Activated T-helper 9 cell treated with anti-CD3 and anti-CD28 coated beads, Interleukin-2, amount 50 U/mL, for 16 hours (primary cell): ENCODE measurements around the gene LPAR1.
"Not testable (repeated sequence)": the region's sequence is repeated elsewhere in the genome, so short reads cannot be mapped to it uniquely, and the experiment has no call there.

Experiments used
- DNase-seq: peaks from one replicate; pipeline ENCODE4 v3.0.0-alpha.2; 2020; ENCODE audit warnings: low read depth

The LPAR1 gene, protein sequence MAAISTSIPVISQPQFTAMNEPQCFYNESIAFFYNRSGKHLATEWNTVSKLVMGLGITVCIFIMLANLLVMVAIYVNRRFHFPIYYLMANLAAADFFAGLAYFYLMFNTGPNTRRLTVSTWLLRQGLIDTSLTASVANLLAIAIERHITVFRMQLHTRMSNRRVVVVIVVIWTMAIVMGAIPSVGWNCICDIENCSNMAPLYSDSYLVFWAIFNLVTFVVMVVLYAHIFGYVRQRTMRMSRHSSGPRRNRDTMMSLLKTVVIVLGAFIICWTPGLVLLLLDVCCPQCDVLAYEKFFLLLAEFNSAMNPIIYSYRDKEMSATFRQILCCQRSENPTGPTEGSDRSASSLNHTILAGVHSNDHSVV

DNA sequence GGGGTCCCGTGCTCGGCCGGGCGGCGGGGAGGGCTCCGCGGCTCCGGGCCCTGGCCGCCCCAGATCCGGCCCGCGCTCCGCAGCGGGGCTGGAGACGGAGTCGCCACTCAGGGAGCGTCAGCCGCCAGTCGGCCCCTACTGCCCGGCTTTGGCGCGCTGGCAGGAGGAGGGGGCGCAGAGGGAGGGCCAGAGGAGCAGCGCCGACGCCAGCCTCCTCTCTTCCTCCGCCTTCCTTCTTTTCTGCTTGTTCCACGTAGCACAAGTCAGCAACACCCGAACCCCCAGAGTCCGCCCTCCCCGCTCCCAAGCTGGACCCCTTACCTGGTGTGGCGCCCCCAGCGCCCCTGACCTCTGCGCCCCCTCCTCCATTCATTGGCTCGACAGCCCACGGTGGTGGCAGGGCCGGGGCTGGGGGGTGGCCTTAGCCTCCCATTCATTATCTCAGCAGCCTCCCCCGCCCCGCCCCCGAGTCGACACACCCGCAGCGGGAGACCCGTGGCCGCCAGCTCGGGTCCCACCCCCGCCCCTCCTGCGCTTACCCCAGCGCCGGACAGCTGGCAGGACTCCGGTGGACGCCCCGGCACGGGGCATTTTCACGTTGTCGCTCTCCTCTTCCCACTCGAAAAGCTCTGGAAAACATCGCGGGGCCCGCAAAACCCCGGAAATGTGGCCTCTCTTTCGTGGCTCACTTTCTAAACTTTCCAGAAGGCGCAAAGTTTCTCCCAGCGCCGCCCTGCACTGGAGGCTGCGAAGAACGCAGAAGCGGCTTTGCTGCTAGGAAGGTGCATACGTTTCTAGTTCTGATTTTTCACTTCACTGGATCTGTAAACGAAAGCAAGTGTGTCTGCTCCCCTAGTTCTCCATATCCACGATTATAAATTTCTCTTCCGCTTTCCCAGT is at the start of gene LPAR1:
TSS of gene LPAR1 (minus strand) at position 140 of the 900 bp plus-strand sequence. CDS start 66,353 bp downstream, outside the sequence.
- no peak for DNase-seq

DNA sequence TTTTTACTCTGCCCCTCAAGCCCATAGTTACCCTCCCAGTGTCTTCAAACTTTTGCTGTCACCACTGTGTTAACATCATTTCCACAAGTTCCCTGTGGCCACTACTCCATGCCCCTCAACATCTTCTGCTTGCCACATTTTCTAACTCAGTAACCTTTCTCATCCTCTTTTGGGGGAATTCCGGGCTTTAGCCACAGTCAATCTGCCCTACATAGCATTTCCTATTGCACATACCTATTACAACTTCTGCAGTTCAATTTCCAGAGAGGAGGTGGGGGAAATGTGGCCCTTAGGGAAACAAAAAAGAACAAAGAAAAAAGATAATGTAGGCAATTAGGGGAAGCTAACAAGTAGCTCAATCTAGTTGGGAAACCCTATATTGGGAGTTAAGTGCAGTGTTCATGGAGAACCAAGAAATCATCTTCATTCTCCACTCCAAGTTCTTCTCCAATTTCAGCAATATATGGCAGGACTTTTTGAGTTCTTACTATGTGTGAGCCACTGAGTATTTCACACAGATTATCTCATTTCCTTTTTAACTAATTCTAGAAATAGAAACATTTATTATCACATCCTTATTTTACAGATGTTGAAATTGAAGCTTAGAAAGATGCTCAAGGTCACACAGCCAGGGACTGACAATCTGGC is 40.2 kb upstream of the LPAR1 start:
- DNase-seq: no peak

DNA sequence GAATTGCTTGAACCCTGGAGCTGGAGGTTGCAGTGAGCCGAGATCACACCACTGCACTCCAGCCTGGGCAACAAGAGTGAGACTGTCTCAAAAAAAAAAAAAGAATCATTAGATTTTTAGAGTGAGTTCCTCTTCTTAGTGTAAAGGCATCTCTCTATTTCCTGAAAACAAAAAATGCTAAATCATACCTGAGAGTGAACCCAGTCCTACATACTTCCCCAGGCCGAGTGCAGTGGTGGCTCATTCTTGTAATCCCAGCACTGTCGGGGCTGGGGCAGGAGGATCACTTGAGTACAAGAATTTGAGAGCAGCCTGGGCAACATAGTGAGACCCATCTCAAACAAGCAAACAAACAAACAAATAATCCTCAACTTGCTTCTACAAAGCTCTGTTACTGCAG is 38.2 kb upstream of the LPAR1 start:
- DNase-seq: no peak

DNA sequence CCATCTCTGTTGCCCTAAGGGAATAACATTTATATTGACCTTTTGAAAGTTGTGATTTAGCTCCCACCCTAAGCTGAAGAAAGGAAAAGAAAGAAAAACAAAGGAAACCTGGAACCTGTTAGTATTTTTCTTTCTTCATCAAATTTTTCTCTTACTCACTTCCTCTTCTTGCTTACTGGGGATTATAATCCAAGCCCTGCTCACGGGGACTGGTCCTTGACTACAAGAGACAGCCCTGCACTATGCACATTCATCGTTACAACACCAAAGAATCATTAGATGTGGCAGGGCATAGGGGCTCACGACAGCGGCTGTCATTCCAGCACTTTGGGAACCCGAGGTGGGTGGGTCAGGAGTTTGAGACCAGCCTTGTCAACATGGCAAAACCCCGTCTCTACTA is 37.8 kb upstream of the LPAR1 start:
- no peak for DNase-seq

DNA sequence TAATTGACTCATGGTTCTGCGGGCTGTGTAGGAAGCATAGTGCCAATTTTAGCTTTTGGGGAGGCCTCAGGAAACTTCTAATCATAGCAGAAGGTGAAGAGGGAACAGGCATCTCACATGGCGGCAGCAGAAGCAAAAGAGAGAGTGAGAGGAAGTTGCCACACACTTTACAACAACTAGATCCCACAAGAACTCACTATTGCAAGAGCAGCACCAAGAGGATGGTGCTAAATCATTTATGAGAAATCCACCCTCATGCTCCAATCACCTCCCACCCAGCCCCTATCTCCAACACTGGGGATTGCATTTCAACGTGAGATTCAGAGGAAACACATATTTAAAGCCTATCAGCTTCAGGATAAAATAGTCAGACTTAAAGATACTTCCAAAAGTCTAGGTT is 36.1 kb upstream of the LPAR1 start:
- DNase-seq: no peak

DNA sequence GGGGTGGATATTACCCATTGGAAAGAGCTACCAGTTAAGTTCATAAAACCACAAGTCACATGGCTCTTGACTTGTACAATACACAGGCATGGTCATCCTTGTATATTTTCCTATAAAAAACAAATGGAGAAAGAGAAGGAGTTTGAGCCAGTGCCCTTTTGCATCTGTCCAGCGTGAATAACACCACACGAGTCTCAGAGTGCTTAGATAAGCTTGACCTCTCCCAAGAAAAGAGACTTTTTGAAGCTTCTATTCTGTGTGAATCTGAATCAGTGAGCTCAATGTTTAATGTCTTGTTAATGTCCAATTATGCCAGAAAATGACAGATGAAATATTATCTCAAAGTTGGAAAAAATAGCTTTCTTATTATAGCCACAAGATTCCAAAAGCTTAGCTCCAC is 30.9 kb upstream of the LPAR1 start:
- no peak for DNase-seq

DNA sequence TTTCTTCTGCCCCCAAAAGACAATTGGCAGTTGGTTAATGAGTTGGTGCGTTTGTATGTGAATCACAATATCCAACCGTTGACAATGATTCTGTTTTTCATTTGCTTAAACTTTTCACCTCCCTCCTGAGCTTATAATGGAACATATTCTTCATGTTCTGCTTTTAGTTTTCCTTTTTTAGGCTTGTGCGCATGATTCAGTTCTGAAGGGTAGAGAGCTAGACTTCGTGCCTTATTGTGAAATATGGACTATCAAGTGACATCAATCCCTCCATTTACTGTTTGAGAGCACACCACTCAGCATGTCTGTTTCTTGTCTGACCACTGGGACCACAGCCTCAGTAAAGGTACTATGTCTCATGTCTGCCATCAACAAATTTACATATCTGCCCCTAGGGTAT is 30.5 kb upstream of the LPAR1 start:
- no peak for DNase-seq

DNA sequence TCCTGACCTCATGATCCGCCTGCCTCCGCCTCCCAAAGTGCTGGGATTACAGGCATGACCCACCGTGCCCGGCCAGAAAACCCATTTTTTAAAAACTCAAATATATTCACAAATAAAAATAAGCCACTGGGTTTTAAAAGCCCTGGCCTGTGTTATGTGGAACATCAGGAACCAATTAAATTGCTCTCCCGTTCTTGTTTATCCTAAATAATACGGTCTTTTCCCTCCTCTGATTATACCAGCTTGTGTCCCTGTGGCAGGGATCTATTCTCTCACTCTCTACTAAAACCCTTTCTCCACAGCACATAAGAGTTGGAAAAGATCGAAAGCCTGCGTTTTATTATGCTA is 30.1 kb upstream of the LPAR1 start:
- no peak for DNase-seq

DNA sequence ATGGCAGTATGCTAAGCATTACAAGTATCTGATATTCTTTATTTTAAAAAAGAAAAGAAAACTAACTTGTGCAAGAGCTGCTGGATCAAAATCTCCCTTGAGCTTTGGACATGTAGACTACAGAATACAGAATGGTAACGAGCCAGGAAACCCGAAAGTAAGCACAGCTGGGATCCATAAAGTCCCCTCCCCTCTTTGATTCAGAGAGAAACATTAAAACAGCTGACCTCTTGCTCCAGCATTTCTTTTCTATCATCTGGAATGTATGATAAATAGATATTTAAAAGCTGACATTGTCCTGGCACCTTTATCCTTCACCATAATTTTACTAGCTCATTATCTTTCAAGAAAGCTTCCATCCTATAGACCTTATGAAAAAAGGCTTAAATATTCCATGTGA is 28.2 kb upstream of the LPAR1 start:
- no peak for DNase-seq

DNA sequence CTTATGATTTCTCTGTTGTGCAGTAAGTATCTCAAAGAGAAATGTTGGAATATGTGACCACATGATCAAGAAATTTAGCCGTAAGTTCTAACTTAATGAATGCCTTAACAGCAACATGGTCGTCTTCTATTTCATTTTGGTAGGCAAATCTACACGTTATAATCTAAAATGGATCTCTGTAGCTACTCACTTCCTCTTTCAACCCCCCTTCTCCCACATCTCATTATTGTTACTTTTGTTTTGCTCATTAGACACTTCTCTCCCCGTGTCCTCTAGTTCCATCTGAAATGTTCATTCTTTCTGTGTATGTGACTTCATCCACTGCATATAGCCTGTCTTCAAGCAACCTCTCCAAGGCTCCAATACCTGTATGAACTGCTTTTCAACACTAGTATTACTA is 27.1 kb upstream of the LPAR1 start:
- DNase-seq: no peak

DNA sequence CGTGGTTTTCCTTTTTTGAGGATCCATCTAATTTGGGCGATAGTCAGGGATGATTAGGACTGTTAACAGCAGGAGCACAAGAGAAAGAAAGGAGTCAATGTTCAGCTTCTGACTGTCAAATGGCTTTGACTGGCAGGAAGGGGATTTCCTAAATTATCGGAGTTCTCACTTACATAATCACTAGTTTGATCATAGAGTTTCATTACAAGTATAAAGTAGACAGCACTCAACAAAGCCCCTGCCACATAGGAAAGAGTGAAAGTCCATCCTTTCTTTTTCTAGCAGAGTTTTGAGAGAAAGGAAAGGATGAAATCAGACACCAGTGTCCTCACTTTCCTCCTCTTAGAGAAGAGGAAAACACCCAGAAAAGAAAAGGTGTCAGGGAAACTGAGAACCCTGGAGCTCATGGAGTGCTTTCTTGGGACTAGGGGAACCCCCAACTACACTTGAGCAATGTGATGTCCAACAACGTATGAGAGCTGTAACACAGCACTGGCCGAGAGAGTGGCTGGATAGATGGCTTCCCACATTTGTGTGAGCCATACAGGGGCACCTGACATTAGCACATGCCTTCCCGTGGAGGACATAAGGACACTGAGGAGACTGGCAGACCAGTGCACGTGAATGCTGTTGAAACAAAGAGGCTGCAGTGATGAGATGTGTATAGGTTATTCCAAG is 26.0 kb upstream of the LPAR1 start:
- no peak for DNase-seq

DNA sequence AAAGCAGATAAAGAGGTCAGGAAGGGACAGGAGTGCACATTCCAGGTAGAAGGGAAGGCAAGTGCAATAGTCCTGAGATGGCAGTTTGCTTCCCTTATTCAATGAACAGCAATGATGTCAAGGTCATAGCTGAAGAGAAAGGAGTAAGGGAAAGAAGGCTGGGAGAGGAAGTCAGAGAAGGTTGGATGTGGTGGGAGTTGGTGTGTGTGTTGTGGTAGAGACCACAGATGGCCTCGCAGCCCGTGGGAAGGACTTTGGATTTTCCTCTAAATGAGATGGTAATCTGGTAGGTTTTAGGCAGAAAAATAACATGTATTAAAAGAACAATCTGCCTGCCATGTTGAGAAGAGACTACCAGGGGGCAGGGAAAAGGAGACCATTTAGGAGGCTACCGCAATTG is 25.1 kb upstream of the LPAR1 start:
- DNase-seq: no peak

DNA sequence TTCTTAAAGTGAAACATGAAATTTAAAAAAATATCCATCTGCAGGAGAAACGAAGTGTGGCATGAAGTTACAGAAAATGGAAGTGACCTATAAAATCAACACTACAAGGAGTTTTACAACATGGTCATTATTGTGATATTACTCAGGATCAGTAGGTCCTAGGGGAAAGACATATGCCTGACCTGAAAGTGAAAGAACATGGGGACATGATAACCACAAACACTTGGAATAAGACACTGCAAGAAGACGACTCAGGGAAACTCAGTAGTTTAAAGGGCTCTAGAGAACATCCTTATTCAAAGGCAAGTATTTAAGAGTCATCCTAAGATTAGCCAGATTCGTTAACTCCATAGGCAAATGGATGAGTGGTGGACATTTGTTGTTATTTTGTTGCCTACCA is 19.9 kb upstream of the LPAR1 start:
- no peak for DNase-seq

DNA sequence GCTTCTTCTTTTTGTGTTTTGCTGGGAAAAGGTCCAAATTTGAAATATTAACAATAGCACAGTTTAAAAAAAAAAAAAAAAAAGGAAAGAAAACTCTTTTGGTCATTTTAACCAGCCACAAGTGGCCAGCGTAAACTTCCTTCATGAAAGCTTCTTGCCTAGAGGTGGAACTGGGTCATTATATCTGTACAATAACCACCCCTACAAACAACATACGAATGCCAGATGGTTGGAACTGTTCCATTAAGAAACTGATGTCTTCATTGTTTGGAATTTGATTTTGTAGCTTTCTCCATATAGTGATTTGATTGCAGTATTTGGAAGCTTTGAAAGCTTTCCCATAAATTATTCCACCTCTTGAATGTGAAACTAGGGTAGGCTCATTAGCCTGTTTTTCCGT is 18.3 kb upstream of the LPAR1 start:
- DNase-seq: no peak

DNA sequence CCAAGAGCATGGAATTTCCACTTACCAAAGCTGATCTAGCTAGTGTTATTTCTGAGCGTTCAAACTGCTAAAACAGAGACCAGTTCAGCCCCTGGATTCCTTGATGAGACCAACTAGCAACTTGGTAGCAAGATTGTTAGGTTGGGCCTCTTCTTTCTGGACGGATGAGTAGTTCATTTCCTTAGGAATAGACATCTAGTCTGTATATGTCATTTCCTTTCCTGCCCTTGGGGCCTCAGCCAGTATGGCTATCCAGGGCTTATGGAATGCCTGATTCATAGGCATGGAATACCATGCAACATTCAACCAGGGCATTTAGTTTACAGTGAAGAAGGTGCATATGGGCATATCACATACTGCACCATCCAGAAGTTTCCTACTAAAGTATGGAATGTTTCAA is 14.5 kb upstream of the LPAR1 start:
- DNase-seq: no peak

DNA sequence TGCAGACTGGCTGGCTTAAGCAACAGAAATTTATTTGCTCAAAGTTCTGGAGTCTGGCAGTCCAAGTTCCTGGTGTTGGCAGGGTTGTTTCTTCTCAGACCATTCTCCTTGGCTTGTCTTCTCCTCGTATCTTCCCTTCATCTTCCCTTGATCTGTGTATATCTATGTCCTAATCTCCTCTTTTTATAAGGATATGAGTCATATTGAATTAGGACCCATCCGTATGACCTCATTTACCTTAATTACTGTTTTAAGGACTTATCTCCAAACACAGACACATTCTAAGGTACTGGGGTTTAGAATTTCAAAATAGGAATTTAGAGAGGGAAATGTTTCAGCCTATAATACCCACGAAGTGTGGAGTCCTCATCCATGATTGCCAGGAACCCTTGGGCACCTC is 13.1 kb upstream of the LPAR1 start:
- DNase-seq: no peak

DNA sequence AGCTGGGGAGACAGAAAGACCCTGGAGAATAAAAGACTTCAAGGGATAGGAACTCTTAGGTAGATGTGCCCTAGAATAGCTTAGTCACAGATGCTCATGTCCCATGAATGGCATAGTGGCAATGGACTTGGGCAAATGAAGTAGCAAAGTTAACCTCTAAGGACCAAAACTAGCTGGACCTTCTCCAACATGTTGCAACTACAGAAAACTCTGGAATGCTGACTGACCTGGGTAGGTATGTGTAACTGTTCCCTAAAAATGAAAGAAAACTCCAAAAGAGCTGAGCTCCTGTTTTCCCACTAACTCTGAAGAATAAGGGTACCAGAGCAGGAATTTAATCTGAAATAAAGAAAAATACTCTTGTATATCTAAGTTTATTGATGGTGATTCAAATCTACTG is 12.5 kb upstream of the LPAR1 start:
- DNase-seq: no peak

DNA sequence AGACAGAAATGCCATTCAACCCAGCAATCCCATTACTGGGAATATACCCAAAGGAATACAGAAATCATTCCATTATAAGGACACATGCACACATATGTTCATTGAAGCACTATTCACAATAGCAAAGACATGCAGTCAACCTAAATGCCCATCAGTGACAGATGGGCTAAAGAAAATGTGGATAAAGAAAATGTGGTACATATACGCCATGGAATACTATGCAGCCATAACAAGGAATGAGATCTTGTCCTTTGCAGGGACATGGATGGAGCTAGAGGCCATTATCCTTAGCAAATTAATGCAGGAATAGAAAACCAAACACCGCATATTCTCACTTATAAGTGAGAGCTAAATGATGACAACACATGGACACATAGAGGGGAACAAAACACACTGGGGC is 9.0 kb upstream of the LPAR1 start:
- not testable (repeated sequence) for DNase-seq

DNA sequence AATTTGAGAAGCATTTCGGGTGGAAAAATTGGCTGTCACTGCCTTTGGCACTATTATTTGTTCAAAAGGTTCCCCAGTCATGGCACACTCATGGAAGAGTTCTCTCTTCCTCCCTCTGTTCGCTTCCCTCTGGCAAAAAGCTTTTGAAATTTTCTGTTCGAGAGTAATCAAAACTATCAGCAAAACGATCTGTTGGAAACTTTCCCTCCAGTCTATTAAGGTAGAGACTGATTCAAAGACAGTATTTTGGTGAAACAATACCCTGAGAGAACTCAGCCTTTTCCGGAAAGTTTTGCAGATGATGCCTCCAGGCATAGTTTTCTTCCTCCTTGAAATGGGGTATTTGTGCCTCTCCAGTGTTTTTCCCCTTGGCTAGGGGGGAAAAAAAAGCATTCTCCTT is 3.6 kb upstream of the LPAR1 start:
- DNase-seq: no peak

DNA sequence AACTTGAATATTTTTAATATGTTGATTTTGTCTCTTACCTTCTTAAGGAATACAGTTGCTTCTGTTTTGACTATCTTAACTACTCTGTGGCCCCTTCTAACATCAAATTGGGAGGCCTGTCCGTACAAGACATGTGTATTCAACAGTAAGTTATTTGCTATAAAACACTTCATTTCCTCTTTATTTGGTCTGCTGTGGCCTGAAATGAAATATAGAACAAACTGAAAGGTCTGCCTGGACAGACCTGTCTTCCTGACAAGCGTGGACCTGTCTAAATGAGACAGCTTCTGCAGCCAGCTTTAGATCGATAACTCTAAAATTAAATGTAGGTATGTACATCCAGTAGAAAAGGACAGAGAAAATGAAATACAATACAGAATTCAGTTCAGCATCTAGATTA is 2.2 kb upstream of the LPAR1 start:
- DNase-seq: no peak

DNA sequence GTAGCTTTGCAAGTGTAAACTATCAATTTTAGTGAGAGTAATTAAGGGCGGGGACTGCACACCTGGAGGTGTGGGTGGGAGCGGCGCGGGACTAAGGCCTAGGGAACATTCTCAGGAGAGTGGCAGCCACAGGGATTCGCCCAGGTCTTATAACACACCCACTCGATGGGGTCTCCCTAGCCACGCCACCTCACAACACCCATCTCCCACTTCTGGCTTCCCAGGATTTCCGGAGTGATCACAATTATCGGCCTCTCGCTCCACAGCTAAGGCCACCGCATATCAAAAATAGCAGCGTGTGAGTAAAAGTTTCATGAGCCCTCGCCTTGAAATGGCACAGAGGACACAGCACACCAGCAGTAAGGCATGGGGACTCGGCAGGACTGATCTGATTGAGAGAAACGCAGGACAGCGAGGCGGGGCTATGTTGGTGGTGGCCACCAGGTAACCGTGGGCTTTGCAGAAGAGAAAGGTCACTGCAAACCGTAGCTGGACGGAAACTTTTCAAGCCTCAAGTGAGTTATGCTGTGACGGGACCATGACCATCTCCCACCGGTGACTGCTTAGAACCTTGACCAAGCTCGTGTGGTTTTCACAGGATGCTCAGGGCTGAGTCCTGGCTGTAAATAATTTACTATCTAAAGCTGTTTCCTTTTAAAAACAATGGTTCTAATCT is 1.1 kb upstream of the LPAR1 start:
- no peak for DNase-seq
